ENCODE measurements around the gene PINLYP.
"Not testable (repeated sequence)": the region's sequence is repeated elsewhere in the genome, so short reads cannot be mapped to it uniquely, and the experiment has no call there.

PINLYP gene

GRCh38 chr19:43582495-43582894 is 6.9 kb downstream of the PINLYP start:
- no peak for DNase-seq (ENCODE audit: low read depth)

DNA sequence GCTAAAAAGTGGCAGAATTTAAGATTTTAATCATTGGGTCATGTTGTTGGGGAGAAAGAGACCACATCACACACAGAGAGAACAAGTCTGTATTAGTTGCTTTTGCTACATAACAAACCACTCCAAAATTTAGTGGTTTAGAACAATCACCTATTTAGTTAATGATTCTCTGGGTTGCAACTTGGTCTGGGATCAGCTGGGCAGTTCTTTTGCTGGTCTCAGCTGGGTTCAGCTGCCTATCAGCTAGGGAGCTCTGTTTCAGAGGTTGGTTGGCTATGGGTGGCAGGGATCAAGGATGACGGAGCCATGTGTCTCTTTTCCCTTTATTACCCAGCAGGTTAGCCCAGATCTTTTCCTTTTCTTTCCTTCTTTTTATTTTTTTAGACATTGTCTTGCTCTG is 8.9 kb downstream of the PINLYP start:
- DNase-seq (ENCODE audit: low read depth) = no peak

DNA sequence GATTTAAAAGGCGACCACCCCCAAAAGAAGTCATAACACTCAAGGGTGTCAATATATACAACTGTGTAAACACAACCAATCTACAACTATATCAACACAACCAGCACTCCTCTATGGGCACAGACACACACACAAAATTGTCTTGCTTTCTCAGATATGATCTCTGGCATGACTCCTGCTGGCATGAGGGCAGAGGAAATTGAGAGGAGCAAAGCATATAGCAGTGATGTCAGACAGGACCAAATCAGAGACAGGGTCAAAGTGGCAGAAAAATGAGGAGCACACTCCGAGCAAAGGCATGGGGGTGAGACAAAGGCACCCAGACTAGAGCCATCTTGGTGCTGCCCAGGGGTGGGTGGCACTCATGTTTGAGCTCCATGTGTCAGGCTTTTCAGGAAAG is 10.7 kb downstream of the PINLYP start:
- no peak for DNase-seq (ENCODE audit: low read depth)

GRCh38 chr19:43587029-43587428 is 11.4 kb downstream of the PINLYP start:
- DNase-seq (ENCODE audit: low read depth) = not testable (repeated sequence)

DNA sequence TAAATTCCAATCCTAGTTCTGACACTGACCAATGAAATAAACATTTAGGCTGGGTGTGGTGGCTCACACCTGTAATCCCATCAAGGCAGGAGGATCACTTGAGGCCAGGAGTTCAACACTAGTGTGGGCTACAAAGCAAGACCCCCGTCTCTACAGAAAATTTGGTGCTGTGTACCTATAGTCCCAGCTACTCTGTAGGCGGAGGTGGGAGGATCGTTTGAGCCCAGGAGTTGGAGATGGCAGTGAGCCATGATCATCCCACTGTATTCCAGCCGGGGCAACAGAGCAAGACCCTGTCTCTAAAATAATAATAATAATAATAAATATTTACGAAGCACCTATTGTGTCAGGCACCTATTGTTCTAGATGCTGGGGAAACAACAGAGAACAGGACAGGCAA is 13.7 kb downstream of the PINLYP start:
- DNase-seq (ENCODE audit: low read depth) = no peak

DNA sequence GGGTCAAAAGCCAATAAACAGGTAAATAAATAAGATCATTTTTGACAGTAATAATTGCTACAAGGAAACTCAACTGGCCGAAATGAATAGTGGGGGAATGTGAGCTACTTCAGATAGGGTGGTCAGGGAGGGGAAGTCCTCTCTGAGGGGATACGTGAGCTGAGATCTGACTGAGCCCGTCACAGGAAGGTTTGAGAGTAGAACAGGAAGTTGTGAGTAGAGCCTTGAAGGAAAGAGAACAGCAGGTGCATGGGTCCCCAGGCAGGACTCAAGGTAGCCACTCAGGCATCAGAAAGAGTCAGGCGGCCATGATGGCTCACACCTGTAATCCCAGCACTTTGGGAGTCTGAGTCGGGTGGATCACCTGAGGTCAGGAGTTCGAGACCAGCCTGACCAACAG is 14.1 kb downstream of the PINLYP start:
- no peak for DNase-seq (ENCODE audit: low read depth)

DNA sequence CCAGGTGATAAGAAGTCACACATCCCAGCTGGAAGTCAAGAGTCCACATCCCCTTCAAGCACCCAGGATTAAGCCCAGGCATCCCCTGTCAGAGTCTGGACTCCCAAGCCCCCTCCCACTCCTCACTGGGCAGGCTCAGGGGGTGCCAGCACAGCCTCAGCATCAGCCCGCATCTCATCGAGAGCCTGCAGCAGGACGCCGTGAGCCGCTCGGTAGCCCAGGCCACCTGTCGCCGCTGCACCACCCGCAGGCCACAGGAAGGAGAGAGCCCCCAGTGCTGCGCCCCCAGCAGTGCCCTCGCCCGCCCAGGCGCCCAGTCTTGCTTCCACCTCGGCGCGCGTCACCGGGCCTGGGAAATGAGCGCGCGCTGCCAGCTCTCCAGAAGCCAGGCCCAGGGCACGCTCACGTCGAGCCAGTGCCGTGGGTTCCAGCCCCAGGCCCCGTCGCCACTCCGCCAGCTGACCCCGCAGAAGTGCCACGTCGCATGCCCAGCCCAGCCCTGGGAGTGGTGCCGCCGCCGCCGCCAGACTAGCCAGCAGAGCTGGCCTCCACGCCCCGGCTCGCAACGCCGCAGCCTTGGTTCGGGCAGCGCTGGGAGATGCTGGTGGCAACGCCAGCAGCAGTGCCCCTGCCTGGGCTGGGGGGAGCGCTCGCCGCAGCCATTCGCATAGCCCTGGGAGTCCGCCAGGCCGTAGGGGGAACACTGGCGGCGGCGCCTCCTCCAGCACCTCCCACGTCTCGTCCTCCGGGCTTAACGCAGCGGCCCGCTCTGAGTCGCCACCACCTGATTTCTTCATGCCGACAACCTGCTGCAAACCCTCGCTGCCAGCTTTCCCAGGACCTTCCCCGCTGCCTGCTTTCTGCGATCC is 16.5 kb downstream of the PINLYP start:
- no peak for DNase-seq (ENCODE audit: low read depth)

GRCh38 chr19:43592800-43593350 is 17.3 kb downstream of the PINLYP start:
- DNase-seq (ENCODE audit: low read depth) = no peak

DNA sequence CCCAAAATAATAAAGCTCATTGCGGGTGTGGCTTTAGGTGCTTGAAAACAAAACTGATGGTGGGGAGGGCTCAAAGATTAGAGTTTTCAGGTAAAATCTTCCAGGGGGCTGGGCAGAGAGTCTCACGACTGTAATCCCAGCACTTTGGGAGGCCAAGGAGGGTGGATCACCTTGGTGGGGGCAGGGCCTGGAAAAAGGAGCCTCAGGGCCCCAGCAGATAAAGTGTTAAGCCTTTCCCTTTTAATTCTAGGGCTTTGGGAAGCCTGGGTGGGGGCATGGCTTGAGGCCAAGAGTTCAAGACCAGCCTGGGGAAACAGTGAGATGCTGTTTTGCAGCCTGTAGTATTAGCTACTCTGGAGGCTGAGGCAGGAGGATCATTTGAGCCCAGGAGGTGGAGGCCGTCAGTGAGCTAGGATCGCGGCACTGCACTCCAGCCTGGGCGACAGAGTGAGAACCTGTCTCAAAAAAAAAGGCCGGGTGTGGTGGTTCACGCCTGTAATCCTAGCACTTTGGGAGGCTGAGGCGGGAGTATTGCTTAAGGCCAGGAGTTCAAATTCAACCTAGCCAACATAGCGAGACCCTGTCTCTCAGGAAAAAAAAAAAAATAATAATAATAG is 18.6 kb downstream of the PINLYP start:
- DNase-seq (ENCODE audit: low read depth) = no peak

GRCh38 chr19:43594710-43595604 is 19.4 kb downstream of the PINLYP start:
- peak; percentile 32 for DNase-seq (ENCODE audit: low read depth)

- DNase-seq (ENCODE audit: low read depth) = no peak
These were observed 20.0 kb downstream of the PINLYP start for GRCh38 chr19:43595605-43595998.

DNA sequence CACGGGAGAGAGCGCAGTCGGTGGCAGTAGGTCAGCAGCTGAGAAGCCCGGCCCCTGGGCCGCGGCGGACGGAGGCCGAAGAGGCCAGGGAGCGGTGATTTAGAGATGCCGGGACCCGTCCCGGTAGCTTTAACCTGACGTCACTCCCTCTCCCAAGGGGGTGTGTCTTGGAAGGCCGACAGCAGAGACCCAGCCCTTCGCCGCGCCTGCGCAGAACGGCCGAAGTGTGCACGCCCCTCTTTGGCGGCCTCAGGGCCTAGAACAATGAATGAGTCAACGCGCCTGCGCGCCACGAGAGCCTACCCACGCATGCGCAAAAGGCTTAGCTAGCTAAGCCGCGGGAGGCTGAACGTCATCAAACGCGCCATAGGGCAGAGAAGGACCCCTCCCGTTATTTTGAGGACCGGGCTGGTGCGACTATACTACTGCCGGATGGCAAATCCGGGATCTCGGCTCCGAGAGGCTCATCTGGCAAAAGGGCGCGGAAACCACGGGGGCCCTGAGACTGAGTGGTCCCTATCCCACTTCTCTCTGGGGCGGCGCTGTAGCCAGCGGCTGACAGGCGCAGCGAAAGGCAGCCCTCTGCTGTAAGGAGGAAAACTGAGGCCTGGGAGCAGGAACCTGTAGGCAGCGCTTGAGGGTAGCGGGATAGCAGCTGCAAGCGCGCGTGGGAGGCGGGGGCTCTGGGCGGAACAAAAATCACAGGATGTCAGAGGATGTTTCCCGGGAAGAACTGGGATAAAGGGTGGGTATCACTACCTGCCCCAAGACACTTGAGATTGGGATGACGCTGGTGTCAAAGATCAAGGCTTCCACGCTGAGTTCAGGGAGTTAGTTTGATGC is 20.6 kb downstream of the PINLYP start, which contains the start of the genes IRGQ and ZNF576:
IRGQ (minus strand) TSS at position 136 of the 843 bp plus-strand sequence. CDS start 796 bp downstream, outside the sequence.
ZNF576 (plus strand) TSS at position 597 of the 843 bp plus-strand sequence. CDS start 514 bp downstream, outside the sequence.
- peak; percentile 100 for DNase-seq (ENCODE audit: low read depth)

DNA sequence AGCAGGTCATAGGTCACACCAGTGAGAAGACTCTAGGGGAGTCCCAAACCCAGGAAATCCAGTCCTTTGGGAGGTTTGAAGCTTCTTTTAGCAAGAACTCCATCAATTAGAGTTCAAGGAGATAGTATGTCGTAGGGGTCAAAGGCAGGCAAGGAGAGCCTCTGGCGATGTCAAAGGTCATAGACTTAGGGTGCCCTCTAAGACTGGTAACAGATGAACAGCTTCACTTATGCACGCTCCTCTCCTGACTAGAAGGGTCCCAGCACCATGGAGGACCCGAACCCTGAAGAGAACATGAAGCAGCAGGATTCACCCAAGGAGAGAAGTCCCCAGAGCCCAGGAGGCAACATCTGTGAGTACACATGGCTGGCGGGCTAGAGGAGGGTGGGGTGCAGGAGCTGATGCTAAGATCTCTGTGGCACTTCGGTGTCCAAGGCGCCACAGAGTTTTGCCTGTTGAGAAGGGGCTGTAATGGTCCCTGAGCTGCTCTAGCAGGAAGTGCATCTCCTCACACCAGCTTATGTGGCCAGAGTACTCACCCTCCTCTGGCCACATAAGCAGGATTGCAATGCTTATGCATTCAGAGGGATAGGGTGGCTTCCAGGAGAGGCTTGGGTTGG is 21.4 kb downstream of the PINLYP start:
- DNase-seq (ENCODE audit: low read depth) = no peak

- DNase-seq (ENCODE audit: low read depth) = no peak
These were observed 22.3 kb downstream of the PINLYP start for GRCh38 chr19:43597876-43598275.

DNA sequence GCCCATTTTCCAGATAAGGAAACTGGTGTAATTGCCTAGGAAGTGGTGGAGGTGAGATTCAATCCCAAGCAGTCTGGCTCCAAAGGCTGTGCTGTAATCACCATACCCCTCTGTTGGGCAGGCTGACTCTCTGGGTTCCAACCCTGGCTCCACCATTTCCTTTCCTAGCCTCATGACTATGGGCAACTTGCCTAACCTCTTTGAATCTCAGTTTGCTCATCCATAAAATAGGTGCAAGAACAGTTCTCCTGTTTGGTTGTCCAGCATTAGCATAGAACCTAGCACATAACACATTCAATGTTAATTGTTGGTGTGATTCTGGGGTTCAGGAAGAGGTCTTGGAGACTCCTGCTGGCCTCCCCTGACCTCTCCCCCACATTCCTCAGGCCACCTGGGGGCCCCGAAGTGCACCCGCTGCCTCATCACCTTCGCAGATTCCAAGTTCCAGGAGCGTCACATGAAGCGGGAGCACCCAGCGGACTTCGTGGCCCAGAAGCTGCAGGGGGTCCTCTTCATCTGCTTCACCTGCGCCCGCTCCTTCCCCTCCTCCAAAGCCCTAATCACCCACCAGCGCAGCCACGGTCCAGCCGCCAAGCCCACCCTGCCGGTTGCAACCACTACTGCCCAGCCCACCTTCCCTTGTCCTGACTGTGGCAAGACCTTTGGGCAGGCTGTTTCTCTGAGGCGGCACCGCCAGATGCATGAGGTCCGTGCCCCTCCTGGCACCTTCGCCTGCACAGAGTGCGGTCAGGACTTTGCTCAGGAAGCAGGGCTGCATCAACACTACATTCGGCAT is 23.0 kb downstream of the PINLYP start:
- no peak for DNase-seq (ENCODE audit: low read depth)

DNA sequence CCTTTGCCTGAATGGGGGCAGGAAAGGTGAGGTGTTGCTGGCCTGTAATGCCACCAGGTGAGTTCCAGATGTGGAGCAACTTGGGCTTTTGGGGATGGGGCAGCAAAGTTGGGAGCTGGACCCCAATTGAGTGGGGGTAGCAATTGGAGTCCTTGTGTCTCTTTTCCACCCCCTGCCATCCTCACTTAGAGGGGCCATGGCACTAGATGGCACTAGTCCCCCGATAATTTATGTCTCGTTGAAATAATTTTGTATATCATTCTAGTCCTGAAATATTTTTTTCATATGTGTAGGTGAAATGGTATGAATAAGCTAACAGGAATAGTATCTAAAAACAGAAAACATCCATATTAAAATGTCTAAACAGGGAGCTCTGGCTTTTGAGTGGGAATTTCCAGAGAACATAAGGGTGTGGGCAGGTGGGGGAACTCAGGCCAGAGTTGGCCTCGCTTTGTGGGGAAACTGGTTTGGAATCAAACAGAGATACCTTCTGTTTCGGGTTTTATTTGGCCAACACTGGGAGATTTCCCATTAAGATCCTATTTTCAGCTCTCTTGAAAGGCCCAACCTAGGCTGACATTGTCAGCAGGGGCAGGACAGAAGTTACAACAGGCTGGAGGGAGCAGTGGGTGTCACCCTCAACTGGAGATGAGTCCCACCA is 24.2 kb downstream of the PINLYP start:
- no peak for DNase-seq (ENCODE audit: low read depth)

DNA sequence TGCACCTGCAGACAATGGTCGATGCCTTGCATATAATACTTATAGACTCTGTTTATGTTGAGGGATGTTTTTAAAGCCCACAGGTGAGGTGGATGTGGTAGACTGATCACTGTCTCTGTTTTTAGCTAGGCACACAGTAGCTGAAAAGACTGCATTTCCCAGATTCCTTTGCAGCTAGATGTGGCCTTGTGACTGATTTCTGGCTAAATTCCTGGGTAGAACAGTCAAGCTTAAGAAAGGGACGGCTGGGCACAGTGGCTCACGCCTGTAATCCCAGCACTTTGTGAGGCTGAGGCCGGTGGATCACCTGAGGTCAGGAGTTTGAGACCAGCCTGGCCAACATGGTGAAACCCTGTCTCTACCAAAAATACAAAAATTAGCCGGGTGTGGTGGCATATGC is 24.7 kb downstream of the PINLYP start:
- not testable (repeated sequence) for DNase-seq (ENCODE audit: low read depth)

DNA sequence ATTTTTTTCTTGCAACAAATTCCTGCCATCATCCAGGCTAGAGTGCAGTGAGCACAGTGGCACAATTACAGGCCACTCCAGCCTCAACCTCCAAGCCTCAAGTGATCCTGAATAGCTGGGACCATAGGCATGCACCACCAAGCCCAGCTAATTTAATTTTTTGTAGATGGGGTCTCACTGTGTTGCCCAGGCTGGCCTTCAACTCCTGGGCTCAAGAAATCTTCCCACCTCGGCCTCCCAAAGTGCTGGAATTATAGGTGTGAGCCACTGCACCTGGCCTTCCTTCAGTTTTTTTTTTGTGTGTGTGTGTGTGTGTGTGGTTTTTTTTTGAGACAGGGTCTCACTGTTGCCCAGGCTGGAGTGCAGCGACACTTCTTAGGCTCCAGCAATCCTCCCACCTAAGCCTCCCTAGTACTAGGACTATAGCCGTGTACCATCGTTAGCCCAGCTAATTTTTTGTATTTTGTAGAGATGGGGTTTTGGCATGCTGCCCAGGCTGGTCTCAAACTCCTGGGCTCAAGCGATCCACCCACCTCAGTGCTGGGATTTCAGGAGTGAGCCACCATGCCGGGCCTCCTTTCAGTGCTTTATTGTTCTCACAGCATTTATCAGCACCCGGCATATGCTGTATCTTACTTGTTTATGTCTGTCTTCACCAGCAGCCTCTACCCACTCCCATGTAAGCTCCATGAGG is 30.4 kb downstream of the PINLYP start:
- DNase-seq (ENCODE audit: low read depth) = no peak
